DOHH2 (cell line): ENCODE measurements around the gene ITGAV.

Experiments
- H3F3A ChIP-seq: fragments of 200-600 bp; sonication (generic), shearing (Covaris generic); 2 replicates; pipeline ENCODE4 v1.6.0; 2016; ENCODE audit warnings: antibody characterized with exemption, mild to moderate bottlenecking; ENCODE audit not compliant: control insufficient read depth, insufficient read depth
- H3K27ac ChIP-seq: fragments of 200-600 bp; sonication (generic); 2 replicates; pipeline ENCODE4 v1.5.1; 2014; ENCODE audit warnings: low read depth, mild to moderate bottlenecking, low read length, moderate library complexity
- H3K27me3 ChIP-seq: fragments of 200-600 bp; sonication (generic); 2 replicates; pipeline ENCODE4 v1.6.1; 2014; ENCODE audit warnings: mild to moderate bottlenecking, low read length, mixed read lengths; ENCODE audit not compliant: control insufficient read depth
- H3K36me3 ChIP-seq: fragments of 200-600 bp; sonication (generic); 2 replicates; pipeline ENCODE4 v1.6.1; 2014; ENCODE audit warnings: mild to moderate bottlenecking, low read length, moderate library complexity, mixed read lengths; ENCODE audit not compliant: control insufficient read depth
- H3K4me1 ChIP-seq: fragments of 200-600 bp; sonication (generic); 2 replicates; pipeline ENCODE4 v1.6.1; 2014; ENCODE audit warnings: mild to moderate bottlenecking, low read length, mixed read lengths; ENCODE audit not compliant: control insufficient read depth
- H3K4me2 ChIP-seq: fragments of 200-600 bp; sonication (generic); 2 replicates; pipeline ENCODE4 v1.6.0; 2014; ENCODE audit warnings: mild to moderate bottlenecking, low read length, moderate library complexity
- H3K4me3 ChIP-seq: fragments of 200-600 bp; sonication (generic); 2 replicates; pipeline ENCODE4 v1.5.1; 2014; ENCODE audit warnings: mild to moderate bottlenecking, low read length, mixed read lengths
- H3K79me2 ChIP-seq: fragments of 200-600 bp; sonication (generic); 2 replicates; pipeline ENCODE4 v1.6.1; 2014; ENCODE audit warnings: mild to moderate bottlenecking, low read length, mixed read lengths; ENCODE audit not compliant: control insufficient read depth
- H3K9me2 ChIP-seq: fragments of 200-600 bp; sonication (generic); replicated peaks from 2 replicates; pipeline ENCODE4 v1.6.1; 2014; ENCODE audit warnings: mild to moderate bottlenecking, low read length, mixed read lengths; ENCODE audit not compliant: control insufficient read depth
- H3K9me3 ChIP-seq: fragments of 200-600 bp; sonication (generic); 2 replicates; pipeline ENCODE4 v1.6.1; 2014; ENCODE audit warnings: antibody characterized with exemption, low read length, mixed read lengths; ENCODE audit not compliant: control insufficient read depth, insufficient read depth
- H4K20me1 ChIP-seq: fragments of 200-600 bp; sonication (generic); 2 replicates; pipeline ENCODE4 v1.6.0; 2014; ENCODE audit warnings: low read depth, mild to moderate bottlenecking, antibody characterized with exemption, low read length, moderate library complexity; ENCODE audit not compliant: control insufficient read depth, insufficient read depth
- CTCF ChIP-seq: fragments of 200-600 bp; sonication (generic); IDR thresholded peaks from one replicate; pipeline ENCODE4 v1.5.1; 2014; ENCODE audit warnings: antibody characterized with exemption, mild to moderate bottlenecking, low read depth, low read length; ENCODE audit not compliant: poor library complexity, severe bottlenecking
- EZH2phosphoT487 ChIP-seq: fragments of 200-600 bp; sonication (generic); IDR thresholded peaks from 2 replicates; pipeline ENCODE4 v1.6.1; 2017; ENCODE audit warnings: borderline replicate concordance, mild to moderate bottlenecking, antibody characterized with exemption, low read length, moderate library complexity, mixed read lengths

Gene ITGAV

GRCh38 chr2:186629250-186629996, 39.6 kb downstream of the ITGAV start:
- H3K27me3 ChIP-seq = no peaks in the 10 kb centered on the region
- TF ChIP-seq CTCF (no peak), EZH2phosphoT487 (no peak)
- no peak overlapping the region for H3K27ac ChIP-seq
- H3K4me3 ChIP-seq = no peak overlapping the region
- no peaks in the 10 kb centered on the region for H3K4me1 ChIP-seq
- no peaks in the 10 kb centered on the region for H3K9me2 ChIP-seq
- H4K20me1 ChIP-seq = no peaks in the 10 kb centered on the region
- peaks cover 5% of the 10 kb centered on the region; the same call in 1 of the 2 replicates for H3K36me3 ChIP-seq
- no peaks in the 10 kb centered on the region for H3F3A ChIP-seq
- no peak overlapping the region for H3K4me2 ChIP-seq
- no peaks in the 10 kb centered on the region for H3K79me2 ChIP-seq
- no peaks in the 10 kb centered on the region for H3K9me3 ChIP-seq

GRCh38 chr2:186632417-186632816, 42.6 kb downstream of the ITGAV start:
- no peak overlapping the region for H3K4me3 ChIP-seq
- H3K36me3 ChIP-seq = peaks cover 2% of the 10 kb centered on the region; the same call in 1 of the 2 replicates
- no peaks in the 10 kb centered on the region for H3K27me3 ChIP-seq
- H3K4me2 ChIP-seq = no peak overlapping the region
- no peak for TF ChIP-seq CTCF
- no peak for TF ChIP-seq EZH2phosphoT487
- H3K4me1 ChIP-seq = no peaks in the 10 kb centered on the region
- no peaks in the 10 kb centered on the region for H3K79me2 ChIP-seq
- no peaks in the 10 kb centered on the region for H4K20me1 ChIP-seq
- H3K9me3 ChIP-seq = no peaks in the 10 kb centered on the region
- no peaks in the 10 kb centered on the region for H3F3A ChIP-seq
- H3K9me2 ChIP-seq = no peaks in the 10 kb centered on the region
- no peak overlapping the region for H3K27ac ChIP-seq

GRCh38 chr2:186634701-186635100, 44.8 kb downstream of the ITGAV start:
- Histone ChIP-seq H3K4me1 (no peaks in the 10 kb centered on the region; the same call in 1 of the 2 replicates), H3K36me3 (no peaks in the 10 kb centered on the region; the same call in 1 of the 2 replicates), H3K4me2 (no peak overlapping the region), H3K27me3 (no peaks in the 10 kb centered on the region), H3K9me2 (no peaks in the 10 kb centered on the region), H3K27ac (no peak overlapping the region), H3K9me3 (no peaks in the 10 kb centered on the region), H3K4me3 (no peak overlapping the region), H3F3A (no peaks in the 10 kb centered on the region), H3K79me2 (no peaks in the 10 kb centered on the region), H4K20me1 (no peaks in the 10 kb centered on the region)
- no peak for TF ChIP-seq EZH2phosphoT487
- no peak for TF ChIP-seq CTCF
